ENCODE results near the gene CLK4. TPM values are rescaled to one million over a fixed set of nuclear protein-coding genes. Genes with fewer than 3 reads are reported as not detected.

CLK4 gene
- total and polyA plus RNA-seq, 2 experiments from 2014 or later = 11.8 to 14.1 TPM

DNA sequence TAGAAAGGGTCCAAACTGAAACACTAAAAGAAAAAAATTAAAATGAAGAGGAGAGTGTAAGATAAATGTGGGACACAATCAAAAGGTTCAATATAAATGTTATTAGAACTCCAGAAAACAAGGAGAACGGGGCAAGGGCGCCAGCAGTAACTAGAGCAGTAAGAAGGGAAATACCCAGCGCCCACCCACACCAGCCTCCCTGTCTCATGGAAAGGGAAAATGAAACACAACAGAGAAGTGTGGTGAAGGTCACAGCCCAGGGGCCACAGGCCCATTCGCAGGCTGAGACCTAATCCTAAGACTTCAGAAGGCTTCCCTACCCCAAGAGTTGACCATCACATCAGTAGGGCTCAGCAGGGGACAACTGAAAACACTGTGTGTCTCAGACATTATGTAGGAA lies 45.8 kb upstream of the CLK4 start:
- 11 to 12% methylated on average over 4 of the region's 4 CpGs for WGBS, 2 experiments (ENCODE audit: low coverage in 1 of 2, low lambda C conversion rate in 2 of 2, missing lambda C conversion rate in 2 of 2)
- Histone ChIP-seq H3K4me2 (ENCODE audit: unreplicated experiment) (no peak overlapping the region), H3K79me2 (ENCODE audit: insufficient read depth) (no peaks in the 10 kb centered on the region), H3K27ac (no peak overlapping the region), H3K9me2 (ENCODE audit: insufficient read depth) (no peaks in the 10 kb centered on the region), H3F3A (ENCODE audit: insufficient read depth) (0 out of 2 replicates have a peak, but pooled peaks cover 4% of the 10 kb centered on the region), H3K36me3 (ENCODE audit: low read depth) (no peaks in the 10 kb centered on the region), H3K4me1 (ENCODE audit: insufficient read depth) (no peaks in the 10 kb centered on the region), H3K9me3 (ENCODE audit: low read depth) (no peaks in the 10 kb centered on the region), H2AFZ (no peak overlapping the region), H3K4me3 (no peak overlapping the region), H3K9ac (no peak overlapping the region), H4K20me1 (ENCODE audit: insufficient read depth) (no peaks in the 10 kb centered on the region), H3K27me3 (replicated peaks; ENCODE audit: insufficient read depth) (no peaks in the 10 kb centered on the region)
- no peak for DNase-seq
- no peak for TF ChIP-seq EZH2phosphoT487 (IDR thresholded peaks at IDR 0.05; ENCODE audit: insufficient read depth, low read depth)
- no peak for TF ChIP-seq EZH2 (IDR thresholded peaks at IDR 0.05; ENCODE audit: insufficient read depth, poor library complexity, severe bottlenecking)
- in situ Hi-C loops (cut with MboI) = no loop called here

DNA sequence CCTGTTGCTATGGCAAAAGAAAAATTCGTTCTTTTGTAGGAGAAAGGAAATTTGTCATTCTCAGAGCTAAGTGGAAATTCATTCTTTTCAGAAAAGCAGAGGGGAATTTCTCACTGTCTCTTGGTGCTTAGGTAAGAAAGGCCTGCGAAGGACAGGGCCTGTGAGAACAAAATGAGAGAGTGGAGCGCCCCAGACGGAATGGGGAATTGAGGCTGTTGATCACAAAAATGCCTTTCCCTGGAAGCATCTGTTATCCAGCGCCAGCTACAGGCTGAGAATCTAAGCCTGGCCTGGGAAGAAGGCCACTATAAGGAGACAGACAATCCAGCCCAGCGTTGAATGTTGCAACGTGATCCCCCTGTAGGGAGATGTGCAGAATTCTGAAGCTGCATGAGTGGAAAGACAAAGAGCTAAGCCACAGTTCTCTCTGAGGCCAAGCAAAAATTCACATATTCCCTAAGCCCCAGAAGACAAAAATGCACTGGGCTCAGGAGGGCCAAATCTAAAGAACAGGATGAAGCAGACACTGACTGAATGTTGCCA lies 44.8 kb upstream of the CLK4 start:
- no peaks in the 10 kb centered on the region for H3K27me3 ChIP-seq (replicated peaks; ENCODE audit: insufficient read depth)
- H3K9ac ChIP-seq = no peak overlapping the region
- H3K4me1 ChIP-seq (ENCODE audit: insufficient read depth) = no peaks in the 10 kb centered on the region
- H3K4me3 ChIP-seq = no peak overlapping the region
- no peak overlapping the region for H3K27ac ChIP-seq
- whole genome bisulfite sequencing, 2 experiments (ENCODE audit: low coverage in 1 of 2, low lambda C conversion rate in 2 of 2, missing lambda C conversion rate in 2 of 2) = 3 to 5% methylated on average over 7 of the region's 7 CpGs
- no peak overlapping the region for H2AFZ ChIP-seq
- H4K20me1 ChIP-seq (ENCODE audit: insufficient read depth) = no peaks in the 10 kb centered on the region
- no peaks in the 10 kb centered on the region for H3K79me2 ChIP-seq (ENCODE audit: insufficient read depth)
- no peaks in the 10 kb centered on the region for H3K9me3 ChIP-seq (ENCODE audit: low read depth)
- 0 out of 2 replicates have a peak, but pooled peaks cover 4% of the 10 kb centered on the region for H3F3A ChIP-seq (ENCODE audit: insufficient read depth)
- H3K9me2 ChIP-seq (ENCODE audit: insufficient read depth) = no peaks in the 10 kb centered on the region
- H3K36me3 ChIP-seq (ENCODE audit: low read depth) = no peaks in the 10 kb centered on the region
- no peak for DNase-seq
- in situ Hi-C loops (cut with MboI) = no loop called here
- H3K4me2 ChIP-seq (ENCODE audit: unreplicated experiment) = no peak overlapping the region
- no peak for TF ChIP-seq EZH2 (IDR thresholded peaks at IDR 0.05; ENCODE audit: insufficient read depth, poor library complexity, severe bottlenecking)

DNA sequence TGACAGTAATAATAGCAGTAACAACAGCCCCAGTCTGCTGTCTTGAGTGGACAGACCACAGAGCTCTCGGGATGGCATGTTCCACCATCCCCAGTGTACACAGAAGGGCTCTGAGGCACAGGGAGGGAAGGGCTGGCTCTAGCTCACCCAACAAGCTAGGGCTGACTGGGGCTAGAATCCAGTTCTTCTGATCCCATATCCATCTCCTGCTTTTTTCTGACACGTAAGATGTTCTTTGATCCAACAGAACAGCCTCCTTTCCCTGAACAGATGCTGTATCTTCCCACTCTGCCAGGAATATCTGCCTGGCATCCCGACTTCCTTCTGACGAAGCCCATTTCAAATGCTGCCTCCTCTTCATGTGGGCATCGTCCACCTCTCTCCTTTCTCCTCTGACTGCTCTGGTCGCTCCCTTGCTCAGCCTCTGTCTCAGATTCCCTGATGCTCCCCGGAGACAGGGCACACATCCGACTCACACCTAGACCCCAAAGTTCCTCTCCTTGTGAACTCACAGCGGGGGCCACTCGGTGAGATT lies 43.6 kb upstream of the CLK4 start:
- Histone ChIP-seq H3K4me1 (ENCODE audit: insufficient read depth) (no peaks in the 10 kb centered on the region), H3K9me2 (ENCODE audit: insufficient read depth) (no peaks in the 10 kb centered on the region), H4K20me1 (ENCODE audit: insufficient read depth) (no peaks in the 10 kb centered on the region), H3K36me3 (ENCODE audit: low read depth) (no peaks in the 10 kb centered on the region), H3F3A (ENCODE audit: insufficient read depth) (0 out of 2 replicates have a peak, but pooled peaks cover 4% of the 10 kb centered on the region), H3K4me3 (no peak overlapping the region), H3K27me3 (replicated peaks; ENCODE audit: insufficient read depth) (no peaks in the 10 kb centered on the region), H3K9ac (no peak overlapping the region), H3K27ac (no peak overlapping the region), H3K4me2 (ENCODE audit: unreplicated experiment) (no peak overlapping the region), H3K9me3 (ENCODE audit: low read depth) (no peaks in the 10 kb centered on the region), H3K79me2 (ENCODE audit: insufficient read depth) (no peaks in the 10 kb centered on the region), H2AFZ (no peak overlapping the region)
- in situ Hi-C loops (cut with MboI) = no loop called here
- TF ChIP-seq EZH2phosphoT487 (IDR thresholded peaks at IDR 0.05; ENCODE audit: insufficient read depth, low read depth) = no peak
- TF ChIP-seq EZH2 (IDR thresholded peaks at IDR 0.05; ENCODE audit: insufficient read depth, poor library complexity, severe bottlenecking) = no peak
- WGBS, 2 experiments (ENCODE audit: low coverage in 1 of 2, low lambda C conversion rate in 2 of 2, missing lambda C conversion rate in 2 of 2) = 27 to 29% methylated on average over 10 of the region's 10 CpGs
- DNase-seq = no peak

DNA sequence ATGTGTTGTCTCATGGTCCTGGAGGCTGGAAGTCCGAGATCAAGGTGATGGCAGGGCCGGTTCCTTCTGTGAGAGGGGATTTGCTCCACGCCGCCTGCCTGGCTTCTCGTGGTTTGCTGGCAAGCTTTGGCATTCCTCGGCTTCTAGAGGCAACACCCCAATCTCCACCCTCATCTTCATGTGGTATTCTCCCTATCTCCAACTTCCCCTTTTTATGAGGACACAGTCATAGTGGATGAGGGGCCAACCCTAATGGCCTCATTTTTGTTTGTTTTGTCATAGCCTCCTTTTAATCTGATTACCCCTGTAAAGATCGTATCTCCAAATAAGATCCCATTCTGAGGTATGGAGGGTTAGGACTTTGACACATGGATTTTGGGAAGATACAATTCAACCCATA lies 41.7 kb upstream of the CLK4 start:
- Histone ChIP-seq H3K27me3 (replicated peaks; ENCODE audit: insufficient read depth) (no peaks in the 10 kb centered on the region), H3K9me3 (ENCODE audit: low read depth) (no peaks in the 10 kb centered on the region), H3K9ac (no peak overlapping the region), H3K4me2 (ENCODE audit: unreplicated experiment) (no peak overlapping the region), H3K4me1 (ENCODE audit: insufficient read depth) (no peaks in the 10 kb centered on the region), H3K9me2 (ENCODE audit: insufficient read depth) (no peaks in the 10 kb centered on the region), H3K79me2 (ENCODE audit: insufficient read depth) (no peaks in the 10 kb centered on the region), H3K36me3 (ENCODE audit: low read depth) (no peaks in the 10 kb centered on the region), H3F3A (ENCODE audit: insufficient read depth) (no peaks in the 10 kb centered on the region), H3K27ac (no peak overlapping the region), H3K4me3 (no peak overlapping the region), H2AFZ (no peak overlapping the region), H4K20me1 (ENCODE audit: insufficient read depth) (no peaks in the 10 kb centered on the region)
- TF ChIP-seq EZH2phosphoT487 (IDR thresholded peaks at IDR 0.05; ENCODE audit: insufficient read depth, low read depth) (no peak), EZH2 (IDR thresholded peaks at IDR 0.05; ENCODE audit: insufficient read depth, poor library complexity, severe bottlenecking) (no peak)
- in situ Hi-C loops (cut with MboI) = no loop called here
- no peak for DNase-seq
- 62% methylated on average over 7 of the region's 7 CpGs for WGBS, 2 experiments (ENCODE audit: low coverage in 1 of 2, low lambda C conversion rate in 2 of 2, missing lambda C conversion rate in 2 of 2)

All from GM23248 (cell line).